SK-N-DZ (cell line): ENCODE data around the gene C1orf94.

ENCODE experiments used
- DNase-seq: peaks from one replicate; pipeline ENCODE4 v3.0.0-alpha.2; 2015; ENCODE audit warnings: low spot score

C1orf94 gene

GRCh38 chr1:34262023-34262853, 85.5 kb downstream of the C1orf94 start:
- no peak for DNase-seq

- DNase-seq, result no peak
These were observed 86.2 kb downstream of the C1orf94 start for GRCh38 chr1:34262921-34263320.

GRCh38 chr1:34263406-34263805, 86.7 kb downstream of the C1orf94 start:
- DNase-seq, result no peak

GRCh38 chr1:34265396-34265795, 88.7 kb downstream of the C1orf94 start:
- no peak for DNase-seq

DNA sequence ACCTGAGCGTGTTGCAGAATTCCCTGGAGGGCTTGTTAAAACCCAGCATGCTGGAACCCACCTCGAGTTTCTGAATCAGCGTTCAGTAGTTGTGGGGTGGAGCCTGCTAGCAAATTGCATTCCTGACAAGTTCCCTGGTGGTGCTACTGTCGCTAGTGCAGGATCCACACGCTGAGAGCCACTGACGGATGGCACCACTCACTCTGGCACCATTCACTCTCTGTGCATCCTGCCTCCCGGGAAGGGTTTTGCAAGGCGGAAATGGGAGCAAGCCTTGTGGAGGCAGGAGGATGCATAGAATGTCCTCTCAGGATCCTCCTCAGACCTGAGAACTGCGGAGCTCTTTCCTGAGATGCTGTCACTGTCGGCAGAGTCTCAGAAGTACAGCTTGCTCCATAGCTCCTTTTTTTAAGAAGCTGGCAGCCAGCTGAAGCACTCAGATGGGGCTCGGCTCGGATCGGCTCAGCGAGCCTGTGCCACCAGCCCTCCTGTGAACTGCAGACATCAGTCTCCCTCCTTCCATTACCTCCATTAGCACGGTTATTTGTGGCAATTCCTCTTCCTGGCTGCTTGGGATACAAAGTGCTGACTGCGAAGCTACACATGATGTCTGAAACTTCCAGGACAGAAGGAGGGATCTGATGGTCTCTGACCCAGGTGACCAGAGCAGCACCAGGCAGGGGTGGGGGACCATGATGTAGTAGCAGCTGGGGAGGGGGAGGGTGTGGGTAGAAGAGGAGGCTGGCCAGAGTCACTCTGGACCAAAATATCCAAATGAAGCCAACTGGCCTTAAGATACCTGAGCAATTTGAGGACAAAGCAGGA, 89.6 kb downstream of the C1orf94 start:
- DNase-seq, result no peak

DNA sequence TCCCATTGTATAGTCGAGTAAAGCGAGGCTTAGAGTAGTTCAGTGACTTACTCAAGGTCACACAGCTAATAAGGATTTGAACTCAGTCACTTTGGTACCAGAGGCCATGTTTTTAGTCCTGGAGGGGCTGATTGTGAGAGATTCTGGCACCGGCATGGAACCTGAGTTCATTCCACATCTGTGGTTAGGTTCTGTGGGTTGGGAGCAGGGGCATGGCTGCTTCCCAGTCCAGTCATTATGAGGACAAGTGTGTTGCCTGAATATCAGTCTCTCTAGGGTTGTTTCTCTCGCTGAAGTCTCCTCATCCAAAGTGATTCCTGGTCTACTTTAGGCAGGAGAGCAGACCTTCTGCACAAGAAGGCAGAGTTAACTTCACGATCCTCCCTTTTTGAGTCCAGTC, 90.6 kb downstream of the C1orf94 start:
- DNase-seq, result no peak

- no peak for DNase-seq
These were observed 91.7 kb downstream of the C1orf94 start for GRCh38 chr1:34268311-34268954.
